PC-3 (cell line): Measurements from ENCODE around the gene SLC35B4. TPM values are rescaled to one million over a fixed set of nuclear protein-coding genes. Genes with fewer than 3 reads are reported as not detected.

Experiments
- ATAC-seq: fragments of 200-7000 bp; cut with Tn5 transposase; 2 replicates; pipeline ENCODE4 v1.9.1; 2020; ENCODE audit warnings: mild to moderate bottlenecking, moderate library complexity
- BruUV-seq: library from RNA; stranded (reverse); fragments of 400-500 nt; replicated peaks from 2 replicates; lab custom pipeline; 2021; lab: Mats Ljungman, UMichigan
- CTCF ChIA-PET: fragments of 300-600 bp; sonication (Branson Sonifier 250); formaldehyde crosslinking; loops from one replicate; lab custom pipeline; 2022; ENCODE audit warnings: antibody characterized with exemption; lab: Charles Lee
- POLR2A ChIA-PET: fragments of 300-600 bp; sonication (Branson Sonifier 250); formaldehyde crosslinking; loops from one replicate; lab custom pipeline; 2022; ENCODE audit warnings: antibody characterized with exemption; ENCODE audit not compliant: unreplicated experiment; lab: Charles Lee
- DNase-seq: peaks from one replicate; pipeline ENCODE4 v3.0.0-alpha.2; 2015
- H2AFZ ChIP-seq: fragments of 300-600 bp; sonication (generic); 2 replicates; pipeline ENCODE4 v1.6.0; 2016; ENCODE audit warnings: antibody characterized with exemption, low read length
- H3F3A ChIP-seq: fragments of 300-600 bp; sonication (generic); one replicate; pipeline ENCODE4 v1.6.0; 2017; ENCODE audit warnings: antibody characterized with exemption, low read length, control low read depth, mild to moderate bottlenecking; ENCODE audit not compliant: unreplicated experiment
- H3K27ac ChIP-seq: fragments of 300-600 bp; sonication (generic); 2 replicates; pipeline ENCODE4 v1.5.1; 2016; ENCODE audit warnings: mild to moderate bottlenecking, low read length
- H3K27me3 ChIP-seq: fragments of 300-600 bp; sonication (generic); 2 replicates; pipeline ENCODE4 v1.6.1; 2016; ENCODE audit warnings: low read length, mixed read lengths
- H3K36me3 ChIP-seq: fragments of 300-600 bp; sonication (generic); 2 replicates; pipeline ENCODE4 v1.6.1; 2016; ENCODE audit warnings: low read depth, mixed run types, low read length, mixed read lengths
- H3K4me1 ChIP-seq: fragments of 300-600 bp; sonication (generic); 2 replicates; pipeline ENCODE4 v1.5.1; 2016; ENCODE audit warnings: low read length; ENCODE audit not compliant: insufficient read depth
- H3K4me2 ChIP-seq: fragments of 300-600 bp; sonication (generic); 2 replicates; pipeline ENCODE4 v1.6.0; 2016; ENCODE audit warnings: low read length
- H3K4me3 ChIP-seq: fragments of 300-600 bp; sonication (generic); 2 replicates; pipeline ENCODE4 v1.5.1; 2016; ENCODE audit warnings: mild to moderate bottlenecking, low read length, mixed read lengths
- H3K79me2 ChIP-seq: fragments of 300-600 bp; sonication (generic); 2 replicates; pipeline ENCODE4 v1.6.1; 2017; ENCODE audit warnings: low read length, mixed read lengths
- H3K9ac ChIP-seq: fragments of 300-600 bp; sonication (generic); 2 replicates; pipeline ENCODE4 v1.6.0; 2016; ENCODE audit warnings: mild to moderate bottlenecking, low read length
- H3K9me2 ChIP-seq: fragments of 300-600 bp; sonication (generic); replicated peaks from 2 replicates; pipeline ENCODE4 v1.6.1; 2016; ENCODE audit warnings: mixed run types, low read length, mixed read lengths
- H3K9me3 ChIP-seq: fragments of 300-600 bp; sonication (generic); 2 replicates; pipeline ENCODE4 v1.6.1; 2016; ENCODE audit warnings: low read length, mixed read lengths
- H4K20me1 ChIP-seq: fragments of 300-600 bp; sonication (generic); 2 replicates; pipeline ENCODE4 v1.6.1; 2016; ENCODE audit warnings: low read length, mixed read lengths
- EZH2 ChIP-seq: fragments of 300-600 bp; sonication (generic); IDR thresholded peaks from one replicate; pipeline ENCODE4 v1.6.1; 2017; ENCODE audit warnings: antibody characterized with exemption, mild to moderate bottlenecking, low read length; ENCODE audit not compliant: unreplicated experiment
- EZH2phosphoT487 ChIP-seq: fragments of 300-600 bp; sonication (generic); IDR thresholded peaks from 2 replicates; pipeline ENCODE4 v1.6.1; 2018; ENCODE audit warnings: mild to moderate bottlenecking, antibody characterized with exemption, low read length, borderline replicate concordance
- intact Hi-C: fragments of 100-400 bp; cut with micrococcal nuclease; formaldehyde crosslinking; loops from 2 replicates; pipeline ENCODE4 v1.9.0; 2023
- total RNA-seq: library from RNA; depleted of rRNA; stranded (reverse); fragments of >200 nt; gene quantifications from 2 replicates; pipeline ENCODE4 v1.2.3, GENCODE V29; 2014; rRNA removed
- TF ChIP-seq, protein P1 (sequence below): fragments of 300-600 bp; sonication (generic); conservative IDR thresholded peaks from 2 replicates; pipeline ENCODE4 v1.5.1; 2017; ENCODE audit warnings: antibody characterized with exemption, low read depth, mild to moderate bottlenecking, low read length

The SLC35B4 gene
- total RNA-seq, 1 experiment from 2014 or later: 34.2 TPM

DNA sequence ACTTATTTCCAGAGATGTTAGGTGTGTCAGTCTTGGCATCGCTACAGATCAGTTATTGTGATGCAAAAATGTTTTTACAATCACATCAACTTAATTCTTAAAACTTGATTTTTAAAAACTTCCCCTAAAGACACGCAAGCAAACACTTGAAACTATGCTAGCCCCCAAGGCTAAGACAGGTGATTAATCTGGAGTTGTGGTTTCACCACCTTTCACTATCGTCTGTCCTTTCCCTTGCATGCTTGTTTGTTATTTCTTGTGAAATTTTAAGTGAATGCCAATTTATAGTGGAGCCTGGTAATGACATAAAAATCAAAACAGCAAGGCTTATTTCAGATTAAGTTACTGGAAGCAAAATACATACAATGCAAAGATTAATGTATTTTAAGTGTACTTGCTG lies 70.4 kb downstream of the SLC35B4 start:
- no peak for ATAC-seq
- Histone ChIP-seq H2AFZ (no peak overlapping the region), H3K4me1 (no peaks in the 10 kb centered on the region), H3F3A (no peaks in the 10 kb centered on the region), H3K36me3 (no peaks in the 10 kb centered on the region), H3K27me3 (peaks cover 37% of the 10 kb centered on the region), H3K27ac (no peak overlapping the region), H3K9me3 (no peaks in the 10 kb centered on the region), H3K9me2 (no peaks in the 10 kb centered on the region), H3K9ac (no peak overlapping the region), H3K4me2 (no peak overlapping the region), H3K79me2 (no peaks in the 10 kb centered on the region), H3K4me3 (no peak overlapping the region), H4K20me1 (no peaks in the 10 kb centered on the region)
- no peak for TF ChIP-seq EZH2phosphoT487
- no peak for TF ChIP-seq EZH2
- TF ChIP-seq, protein P1, sequence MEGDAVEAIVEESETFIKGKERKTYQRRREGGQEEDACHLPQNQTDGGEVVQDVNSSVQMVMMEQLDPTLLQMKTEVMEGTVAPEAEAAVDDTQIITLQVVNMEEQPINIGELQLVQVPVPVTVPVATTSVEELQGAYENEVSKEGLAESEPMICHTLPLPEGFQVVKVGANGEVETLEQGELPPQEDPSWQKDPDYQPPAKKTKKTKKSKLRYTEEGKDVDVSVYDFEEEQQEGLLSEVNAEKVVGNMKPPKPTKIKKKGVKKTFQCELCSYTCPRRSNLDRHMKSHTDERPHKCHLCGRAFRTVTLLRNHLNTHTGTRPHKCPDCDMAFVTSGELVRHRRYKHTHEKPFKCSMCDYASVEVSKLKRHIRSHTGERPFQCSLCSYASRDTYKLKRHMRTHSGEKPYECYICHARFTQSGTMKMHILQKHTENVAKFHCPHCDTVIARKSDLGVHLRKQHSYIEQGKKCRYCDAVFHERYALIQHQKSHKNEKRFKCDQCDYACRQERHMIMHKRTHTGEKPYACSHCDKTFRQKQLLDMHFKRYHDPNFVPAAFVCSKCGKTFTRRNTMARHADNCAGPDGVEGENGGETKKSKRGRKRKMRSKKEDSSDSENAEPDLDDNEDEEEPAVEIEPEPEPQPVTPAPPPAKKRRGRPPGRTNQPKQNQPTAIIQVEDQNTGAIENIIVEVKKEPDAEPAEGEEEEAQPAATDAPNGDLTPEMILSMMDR: no peak
- CTCF ChIA-PET: no interaction called here
- intact Hi-C loops: no loop called here
- no TSS peak for BruUV-seq
- DNase-seq: no peak
- POLR2A ChIA-PET: interaction anchor here (0.6 kb wide), 1 partner anchor 219 kb away, joined by 3 read pairs; no protein-coding TSS in a partner anchor

DNA sequence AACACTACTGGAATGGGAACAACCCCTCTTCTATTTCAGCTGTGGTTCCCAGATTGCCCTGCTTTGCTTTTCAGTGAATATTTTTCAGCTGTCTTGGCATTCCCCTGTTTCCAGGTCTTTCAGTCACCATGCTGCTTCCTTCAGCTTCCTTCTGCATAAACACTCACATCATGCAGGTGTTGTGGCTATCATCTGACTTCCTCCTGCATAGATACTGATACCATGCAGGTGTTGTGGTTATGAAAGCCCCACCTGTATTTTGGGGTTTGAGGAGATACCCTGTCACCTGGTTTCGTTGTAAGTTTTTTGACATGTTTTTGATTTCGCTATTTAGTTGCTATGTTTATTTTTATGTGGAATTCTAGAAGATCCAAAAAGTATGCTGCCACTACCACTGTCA lies 71.5 kb downstream of the SLC35B4 start:
- Histone ChIP-seq H3K79me2 (no peaks in the 10 kb centered on the region), H3F3A (no peaks in the 10 kb centered on the region), H3K9me2 (no peaks in the 10 kb centered on the region), H2AFZ (no peak overlapping the region), H3K9me3 (no peaks in the 10 kb centered on the region), H3K9ac (no peak overlapping the region), H3K27me3 (peaks cover 33% of the 10 kb centered on the region), H3K36me3 (no peaks in the 10 kb centered on the region), H3K4me3 (no peak overlapping the region), H3K4me2 (no peak overlapping the region), H3K4me1 (no peaks in the 10 kb centered on the region), H4K20me1 (no peaks in the 10 kb centered on the region), H3K27ac (no peak overlapping the region)
- ChIA-PET CTCF (no interaction called here), POLR2A (no interaction called here)
- ATAC-seq: no peak
- TF ChIP-seq, protein P1: no peak
- TF ChIP-seq EZH2 (no peak), EZH2phosphoT487 (no peak)
- no peak for DNase-seq
- intact Hi-C loops: no loop called here
- no TSS peak for BruUV-seq

Other genes with a start within 250 kb of the SLC35B4 start
- gene LRGUK, start 189.6 kb downstream of the SLC35B4 start, total RNA-seq: 1.0 TPM in 2 replicates
- gene AKR1B1, start 142.2 kb upstream of the SLC35B4 start, total RNA-seq: 1.6 TPM in 1 of 2 replicates, not detected in the other
- gene AKR1B10, start 210.6 kb upstream of the SLC35B4 start, total RNA-seq: 8.3 and 8.8 TPM in 2 replicates
- gene AKR1B15, start 232.2 kb upstream of the SLC35B4 start, total RNA-seq: 0.29 and 0.40 TPM in 2 replicates